GM18508 (cell line): ENCODE data around the gene PDE8B.

ENCODE experiments used
- ATAC-seq: cut with Tn5 transposase; IDR thresholded peaks from one replicate; pipeline ENCODE4 v1.9.1; 2021; ENCODE audit warnings: moderate number of reproducible peaks; ENCODE audit not compliant: insufficient read depth, unreplicated experiment

Gene PDE8B

GRCh38 chr5:77210091-77210963, at the start of gene PDE8B:
Gene PDE8B, plus strand, starts transcription at chr5:77210680. Its CDS starts 246 bp downstream, at chr5:77210926.
- ATAC-seq = no peak

- no peak for ATAC-seq
Measured at GRCh38 chr5:77163453-77163852, 47.0 kb upstream of the PDE8B start.

GRCh38 chr5:77167063-77167462, 43.4 kb upstream of the PDE8B start:
- no peak for ATAC-seq

GRCh38 chr5:77167695-77168121, 42.8 kb upstream of the PDE8B start:
- no peak for ATAC-seq

GRCh38 chr5:77168161-77168878, 42.2 kb upstream of the PDE8B start:
- ATAC-seq = no peak

GRCh38 chr5:77168879-77169244, 41.6 kb upstream of the PDE8B start:
- ATAC-seq = no peak

GRCh38 chr5:77170196-77170890, 40.1 kb upstream of the PDE8B start:
- no peak for ATAC-seq

GRCh38 chr5:77171141-77171910, 39.2 kb upstream of the PDE8B start:
- no peak for ATAC-seq

- no peak for ATAC-seq
Measured at GRCh38 chr5:77172713-77173328, 37.7 kb upstream of the PDE8B start.

- ATAC-seq = no peak
Measured at GRCh38 chr5:77174526-77174925, 36.0 kb upstream of the PDE8B start.

- ATAC-seq = no peak
Measured at GRCh38 chr5:77175231-77175630, 35.2 kb upstream of the PDE8B start.

- ATAC-seq = no peak
Measured at GRCh38 chr5:77176429-77176828, 34.1 kb upstream of the PDE8B start.

GRCh38 chr5:77177576-77177975, 32.9 kb upstream of the PDE8B start:
- no peak for ATAC-seq

- ATAC-seq = no peak
Measured at GRCh38 chr5:77180167-77181081, 30.1 kb upstream of the PDE8B start.

GRCh38 chr5:77181173-77181572, 29.3 kb upstream of the PDE8B start:
- ATAC-seq = no peak

- ATAC-seq = no peak
Measured at GRCh38 chr5:77181596-77182304, 28.7 kb upstream of the PDE8B start.

GRCh38 chr5:77182367-77182766, 28.1 kb upstream of the PDE8B start:
- no peak for ATAC-seq

GRCh38 chr5:77186652-77187370, 23.7 kb upstream of the PDE8B start:
- ATAC-seq = no peak
